ENCODE results near the gene C12orf42.

GRCh38 chr12:103505371-103506236 is 9.8 kb upstream of the C12orf42 start:
- TF ChIP-seq CTCF (IDR thresholded peaks at IDR 0.05): no peak
- TF ChIP-seq POLR2A (IDR thresholded peaks at IDR 0.05): no peak
- TF ChIP-seq EP300 (IDR thresholded peaks at IDR 0.05): no peak
